Neural progenitor cell (in vitro differentiated cells): ENCODE measurements around the gene FGF2.
"Not testable (repeated sequence)": the region's sequence is repeated elsewhere in the genome, so short reads cannot be mapped to it uniquely, and the experiment has no call there.

Source experiments
- EZH2 ChIP-seq: fragments of 200-600 bp; sonication (generic); IDR thresholded peaks from 2 replicates; pipeline ENCODE4 v1.6.1; 2017; ENCODE audit warnings: antibody characterized with exemption, mild to moderate bottlenecking, moderate library complexity
- EZH2phosphoT487 ChIP-seq: fragments of 200-600 bp; sonication (generic); IDR thresholded peaks from 2 replicates; pipeline ENCODE4 v1.6.1; 2017; ENCODE audit warnings: antibody characterized with exemption
- TF ChIP-seq, protein P1 (sequence below): fragments of 200-600 bp; sonication (generic); IDR thresholded peaks from 2 replicates; pipeline ENCODE4 v1.5.1; 2017; ENCODE audit warnings: antibody characterized with exemption, mild to moderate bottlenecking

DNA sequence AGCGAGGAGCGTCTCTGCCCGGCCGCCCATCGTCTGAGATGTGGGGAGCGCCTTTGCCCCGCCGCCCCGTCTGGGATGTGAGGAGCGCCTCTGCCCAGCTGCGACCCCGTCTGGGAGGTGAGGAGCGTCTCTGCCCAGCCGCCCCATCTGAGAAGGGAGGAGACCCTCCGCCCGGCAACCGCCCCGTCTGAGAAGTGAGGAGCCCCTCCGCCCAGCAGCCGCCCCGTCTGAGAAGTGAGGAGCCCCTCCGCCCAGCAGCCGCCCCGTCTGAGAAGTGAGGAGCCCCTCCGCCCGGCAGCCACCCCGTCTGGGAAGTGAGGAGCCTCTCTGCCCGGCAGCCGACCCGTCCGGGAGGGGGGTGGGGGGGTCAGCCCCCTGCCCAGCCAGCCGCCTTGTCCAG is 14.8 kb upstream of the FGF2 start:
- not testable (repeated sequence) for TF ChIP-seq EZH2phosphoT487, EZH2
- TF ChIP-seq, protein P1, sequence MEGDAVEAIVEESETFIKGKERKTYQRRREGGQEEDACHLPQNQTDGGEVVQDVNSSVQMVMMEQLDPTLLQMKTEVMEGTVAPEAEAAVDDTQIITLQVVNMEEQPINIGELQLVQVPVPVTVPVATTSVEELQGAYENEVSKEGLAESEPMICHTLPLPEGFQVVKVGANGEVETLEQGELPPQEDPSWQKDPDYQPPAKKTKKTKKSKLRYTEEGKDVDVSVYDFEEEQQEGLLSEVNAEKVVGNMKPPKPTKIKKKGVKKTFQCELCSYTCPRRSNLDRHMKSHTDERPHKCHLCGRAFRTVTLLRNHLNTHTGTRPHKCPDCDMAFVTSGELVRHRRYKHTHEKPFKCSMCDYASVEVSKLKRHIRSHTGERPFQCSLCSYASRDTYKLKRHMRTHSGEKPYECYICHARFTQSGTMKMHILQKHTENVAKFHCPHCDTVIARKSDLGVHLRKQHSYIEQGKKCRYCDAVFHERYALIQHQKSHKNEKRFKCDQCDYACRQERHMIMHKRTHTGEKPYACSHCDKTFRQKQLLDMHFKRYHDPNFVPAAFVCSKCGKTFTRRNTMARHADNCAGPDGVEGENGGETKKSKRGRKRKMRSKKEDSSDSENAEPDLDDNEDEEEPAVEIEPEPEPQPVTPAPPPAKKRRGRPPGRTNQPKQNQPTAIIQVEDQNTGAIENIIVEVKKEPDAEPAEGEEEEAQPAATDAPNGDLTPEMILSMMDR: not testable (repeated sequence)
